Measurements from ENCODE around the gene ATRNL1. TPM values are rescaled to one million over a fixed set of nuclear protein-coding genes. Genes with fewer than 3 reads are reported as not detected.
A peak's percentile ranks its signal among the peaks of the same experiment; 100 is the strongest.

Gene ATRNL1
- polyA plus RNA-seq, 1 experiment: 0.20 TPM

- Histone ChIP-seq H3K9me3 (ENCODE audit: control insufficient read depth, insufficient read depth, low read length) (no peaks in the 10 kb centered on the region; the same call in 1 of the 2 replicates), H3K27ac (ENCODE audit: low read depth, low read length) (no peak overlapping the region), H3K27me3 (ENCODE audit: control insufficient read depth, insufficient read depth, low read length) (no peaks in the 10 kb centered on the region), H3K4me3 (ENCODE audit: low read depth, low read length) (no peak overlapping the region)
- ChIA-PET POLR2A (no interaction called here), CTCF (no interaction called here)
- TF ChIP-seq CTCF (IDR thresholded peaks at IDR 0.05; ENCODE audit: low read depth, low read length): no peak
- no peak for DNase-seq (ENCODE audit: low read depth, low spot score)
These were observed 821.3 kb downstream of the ATRNL1 start for GRCh38 chr10:115914475-115914874.

- H3K9me3 ChIP-seq (ENCODE audit: control insufficient read depth, insufficient read depth, low read length): no peaks in the 10 kb centered on the region; the same call in 1 of the 2 replicates
- no peak overlapping the region for H3K27ac ChIP-seq (ENCODE audit: low read depth, low read length)
- ChIA-PET CTCF (no interaction called here), POLR2A (no interaction called here)
- no peaks in the 10 kb centered on the region for H3K27me3 ChIP-seq (ENCODE audit: control insufficient read depth, insufficient read depth, low read length)
- DNase-seq (ENCODE audit: low read depth, low spot score): no peak
- no peak overlapping the region for H3K4me3 ChIP-seq (ENCODE audit: low read depth, low read length)
- no peak for TF ChIP-seq CTCF (IDR thresholded peaks at IDR 0.05; ENCODE audit: low read depth, low read length)
These were observed 822.3 kb downstream of the ATRNL1 start for GRCh38 chr10:115915429-115915828.

- no peaks in the 10 kb centered on the region; the same call in 1 of the 2 replicates for H3K9me3 ChIP-seq (ENCODE audit: control insufficient read depth, insufficient read depth, low read length)
- no peak overlapping the region for H3K4me3 ChIP-seq (ENCODE audit: low read depth, low read length)
- no peaks in the 10 kb centered on the region for H3K27me3 ChIP-seq (ENCODE audit: control insufficient read depth, insufficient read depth, low read length)
- CTCF ChIA-PET: interaction anchor here (1.0 kb wide), 1 partner anchor 120 kb away, joined by 4 read pairs; no protein-coding TSS in a partner anchor
- H3K27ac ChIP-seq (ENCODE audit: low read depth, low read length): no peak overlapping the region
- TF ChIP-seq CTCF (IDR thresholded peaks at IDR 0.05; ENCODE audit: low read depth, low read length): no peak
- peak; percentile 11 for DNase-seq (ENCODE audit: low read depth, low spot score)
- POLR2A ChIA-PET: no interaction called here
These were observed 825.6 kb downstream of the ATRNL1 start for GRCh38 chr10:115918812-115919211.

GRCh38 chr10:115921795-115922194, 828.6 kb downstream of the ATRNL1 start:
- CTCF ChIA-PET: no interaction called here
- H3K27me3 ChIP-seq (ENCODE audit: control insufficient read depth, insufficient read depth, low read length): no peaks in the 10 kb centered on the region
- POLR2A ChIA-PET: no interaction called here
- no peak overlapping the region for H3K27ac ChIP-seq (ENCODE audit: low read depth, low read length)
- H3K4me3 ChIP-seq (ENCODE audit: low read depth, low read length): no peak overlapping the region
- DNase-seq (ENCODE audit: low read depth, low spot score): no peak
- no peak for TF ChIP-seq CTCF (IDR thresholded peaks at IDR 0.05; ENCODE audit: low read depth, low read length)
- no peaks in the 10 kb centered on the region; the same call in 1 of the 2 replicates for H3K9me3 ChIP-seq (ENCODE audit: control insufficient read depth, insufficient read depth, low read length)

GRCh38 chr10:115931309-115931708, 838.1 kb downstream of the ATRNL1 start:
- CTCF ChIA-PET: no interaction called here
- no peaks in the 10 kb centered on the region for H3K27me3 ChIP-seq (ENCODE audit: control insufficient read depth, insufficient read depth, low read length)

More at GRCh38 chr10:115931309-115931708, 838.1 kb downstream of the ATRNL1 start:
- no peak for TF ChIP-seq CTCF (IDR thresholded peaks at IDR 0.05; ENCODE audit: low read depth, low read length)
- Histone ChIP-seq H3K9me3 (ENCODE audit: control insufficient read depth, insufficient read depth, low read length) (no peaks in the 10 kb centered on the region), H3K4me3 (ENCODE audit: low read depth, low read length) (no peak overlapping the region), H3K27ac (ENCODE audit: low read depth, low read length) (no peak overlapping the region)
- DNase-seq (ENCODE audit: low read depth, low spot score): no peak
- POLR2A ChIA-PET: no interaction called here

Data from AG04450 (cell line).